Lung microvascular endothelial cell (primary cell): ENCODE results near the gene SCAF1. TPM values are rescaled to one million over a fixed set of nuclear protein-coding genes. Genes with fewer than 3 reads are reported as not detected.

Experiments used
- DNase-seq, 2 donors: peaks; one replicate each; pipeline versions ENCODE4 v3.0.0 to v3.0.0-alpha.2; 2010; ENCODE audit warnings: low read depth in 2 of 2
- total RNA-seq: library from RNA; depleted of rRNA; stranded (reverse); fragments of >200 nt; gene quantifications from 2 replicates; pipeline ENCODE4 v1.2.1, GENCODE V29; 2014

SCAF1 gene
- total RNA-seq = 5.0 and 6.3 TPM in 2 replicates

GRCh38 chr19:49641688-49642491 lies at the start of gene SCAF1:
TSS of gene SCAF1 (plus strand) at chr19:49642209. CDS start at chr19:49645027, 2,818 bp downstream.
- DNase-seq = peak; percentile 100

- peak; percentile 9 to 21 for DNase-seq
These were observed 49.4 kb upstream of the SCAF1 start for GRCh38 chr19:49592486-49593232.

- peak; percentile 94 to 95 for DNase-seq
These were observed 48.5 kb upstream of the SCAF1 start for GRCh38 chr19:49593233-49594113.

GRCh38 chr19:49594157-49594992 lies 47.6 kb upstream of the SCAF1 start:
- DNase-seq = no peak

- no peak for DNase-seq
These were observed 46.8 kb upstream of the SCAF1 start for GRCh38 chr19:49594993-49595818.

GRCh38 chr19:49595819-49596404 lies 46.1 kb upstream of the SCAF1 start:
- DNase-seq = no peak

GRCh38 chr19:49596407-49596806 lies 45.6 kb upstream of the SCAF1 start:
- no peak for DNase-seq

- DNase-seq = no peak
These were observed 44.9 kb upstream of the SCAF1 start for GRCh38 chr19:49596954-49597702.

GRCh38 chr19:49597703-49597974 lies 44.4 kb upstream of the SCAF1 start:
- DNase-seq = no peak

- no peak for DNase-seq
These were observed 42.4 kb upstream of the SCAF1 start for GRCh38 chr19:49599378-49600295.

- no peak for DNase-seq
These were observed 40.4 kb upstream of the SCAF1 start for GRCh38 chr19:49601482-49602038.

GRCh38 chr19:49602806-49603205 lies 39.2 kb upstream of the SCAF1 start:
- no peak for DNase-seq

- no peak for DNase-seq
These were observed 36.4 kb upstream of the SCAF1 start for GRCh38 chr19:49605605-49606004.

- DNase-seq = no peak
These were observed 32.4 kb upstream of the SCAF1 start for GRCh38 chr19:49609499-49610092.

- peak; percentile 58 to 73 for DNase-seq
These were observed 28.6 kb upstream of the SCAF1 start for GRCh38 chr19:49613374-49613773.

GRCh38 chr19:49614096-49614833 lies 27.7 kb upstream of the SCAF1 start:
- DNase-seq = peak; percentile 64 to 95

- no peak for DNase-seq
These were observed 26.1 kb upstream of the SCAF1 start for GRCh38 chr19:49615861-49616260.
